ENCODE results near the gene LOXL3.

LOXL3 gene

DNA sequence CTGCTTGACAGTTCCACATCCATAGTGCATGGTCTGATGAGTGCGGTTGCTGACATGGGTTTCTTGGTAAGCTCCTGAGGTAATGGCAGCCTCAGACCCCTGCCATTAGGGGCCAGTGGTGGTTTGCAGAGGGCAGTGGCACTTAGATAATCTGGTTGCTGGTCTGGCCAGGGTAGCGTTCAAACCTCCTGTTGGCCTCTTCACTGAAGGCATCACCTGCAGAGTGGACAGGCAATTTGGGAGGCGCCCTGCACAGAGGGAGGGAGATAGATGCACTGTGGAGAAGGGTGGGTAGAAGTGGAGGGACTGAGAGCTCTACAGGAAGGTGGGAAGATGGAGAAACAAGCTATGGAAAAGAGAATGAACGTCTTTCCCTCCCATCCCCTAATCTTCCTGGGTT lies 20.3 kb downstream of the LOXL3 start:
- Histone ChIP-seq H3K4me1 (ENCODE audit: insufficient read depth, poor library complexity, severe bottlenecking) (peaks cover 7% of the 10 kb centered on the region), H3K27me3 (ENCODE audit: insufficient read depth, poor library complexity, severe bottlenecking) (no peaks in the 10 kb centered on the region), H3K27ac (ENCODE audit: poor library complexity, severe bottlenecking) (no peak overlapping the region), H3K4me3 (ENCODE audit: severe bottlenecking) (no peak overlapping the region), H3K36me3 (ENCODE audit: low read depth) (peaks cover 13% of the 10 kb centered on the region), H3K9me3 (ENCODE audit: severe bottlenecking) (no peaks in the 10 kb centered on the region)
- TF ChIP-seq, protein P1, sequence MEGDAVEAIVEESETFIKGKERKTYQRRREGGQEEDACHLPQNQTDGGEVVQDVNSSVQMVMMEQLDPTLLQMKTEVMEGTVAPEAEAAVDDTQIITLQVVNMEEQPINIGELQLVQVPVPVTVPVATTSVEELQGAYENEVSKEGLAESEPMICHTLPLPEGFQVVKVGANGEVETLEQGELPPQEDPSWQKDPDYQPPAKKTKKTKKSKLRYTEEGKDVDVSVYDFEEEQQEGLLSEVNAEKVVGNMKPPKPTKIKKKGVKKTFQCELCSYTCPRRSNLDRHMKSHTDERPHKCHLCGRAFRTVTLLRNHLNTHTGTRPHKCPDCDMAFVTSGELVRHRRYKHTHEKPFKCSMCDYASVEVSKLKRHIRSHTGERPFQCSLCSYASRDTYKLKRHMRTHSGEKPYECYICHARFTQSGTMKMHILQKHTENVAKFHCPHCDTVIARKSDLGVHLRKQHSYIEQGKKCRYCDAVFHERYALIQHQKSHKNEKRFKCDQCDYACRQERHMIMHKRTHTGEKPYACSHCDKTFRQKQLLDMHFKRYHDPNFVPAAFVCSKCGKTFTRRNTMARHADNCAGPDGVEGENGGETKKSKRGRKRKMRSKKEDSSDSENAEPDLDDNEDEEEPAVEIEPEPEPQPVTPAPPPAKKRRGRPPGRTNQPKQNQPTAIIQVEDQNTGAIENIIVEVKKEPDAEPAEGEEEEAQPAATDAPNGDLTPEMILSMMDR (IDR thresholded peaks at IDR 0.05; ENCODE audit: poor library complexity, severe bottlenecking): no peak
- ATAC-seq (ENCODE audit: low read depth) (no peak), DNase-seq (ENCODE audit: low spot score) (no peak)

DNA sequence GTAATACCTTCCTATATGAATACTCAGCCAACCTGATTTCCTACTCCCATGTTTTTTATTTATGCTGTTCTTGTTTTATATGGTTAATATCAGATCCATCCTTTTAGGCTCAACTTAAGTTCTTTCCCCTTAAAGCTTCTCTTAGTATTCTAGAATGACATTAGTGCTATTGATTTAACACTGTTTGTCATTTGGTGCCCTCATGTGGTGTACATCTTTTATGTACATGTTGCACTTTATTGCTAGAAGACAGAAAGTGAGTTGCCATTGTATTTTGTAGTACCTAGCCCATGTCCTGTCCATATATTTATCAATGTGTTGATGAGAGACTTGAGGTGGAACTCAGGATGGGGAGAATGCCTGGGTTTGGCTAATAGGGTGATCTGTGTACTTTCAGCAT lies 21.5 kb downstream of the LOXL3 start:
- Histone ChIP-seq H3K36me3 (ENCODE audit: low read depth) (peaks cover 26% of the 10 kb centered on the region), H3K4me3 (ENCODE audit: severe bottlenecking) (no peak overlapping the region), H3K9me3 (ENCODE audit: severe bottlenecking) (no peaks in the 10 kb centered on the region), H3K27ac (ENCODE audit: poor library complexity, severe bottlenecking) (no peak overlapping the region), H3K4me1 (ENCODE audit: insufficient read depth, poor library complexity, severe bottlenecking) (peaks cover 5% of the 10 kb centered on the region), H3K27me3 (ENCODE audit: insufficient read depth, poor library complexity, severe bottlenecking) (no peaks in the 10 kb centered on the region)
- no peak for ATAC-seq (ENCODE audit: low read depth)
- TF ChIP-seq, protein P1 (IDR thresholded peaks at IDR 0.05; ENCODE audit: poor library complexity, severe bottlenecking): peak; percentile 57
- no peak for DNase-seq (ENCODE audit: low spot score)

DNA sequence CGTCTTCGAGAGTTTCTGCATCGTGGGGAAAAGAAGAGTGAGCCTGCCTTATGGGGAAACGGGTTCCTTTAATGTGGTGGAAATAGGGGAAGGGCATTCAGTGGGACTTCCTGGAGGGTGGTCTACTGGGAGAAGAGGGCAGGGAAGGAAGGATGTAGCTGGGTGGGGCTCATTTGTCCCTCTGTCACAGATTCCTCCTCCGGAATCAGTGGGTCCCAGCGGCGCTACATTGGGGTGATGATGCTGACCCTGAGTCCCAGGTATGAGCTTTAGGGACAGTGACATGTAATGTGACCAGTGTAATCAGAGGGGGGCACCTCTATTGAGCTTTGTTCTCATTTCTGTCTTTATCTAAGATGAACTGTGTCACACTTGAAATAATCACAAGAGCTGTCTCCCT lies 22.1 kb downstream of the LOXL3 start:
- Histone ChIP-seq H3K4me3 (ENCODE audit: severe bottlenecking) (no peak overlapping the region), H3K27me3 (ENCODE audit: insufficient read depth, poor library complexity, severe bottlenecking) (no peaks in the 10 kb centered on the region), H3K9me3 (ENCODE audit: severe bottlenecking) (no peaks in the 10 kb centered on the region), H3K4me1 (ENCODE audit: insufficient read depth, poor library complexity, severe bottlenecking) (no peaks in the 10 kb centered on the region), H3K36me3 (ENCODE audit: low read depth) (peaks cover 31% of the 10 kb centered on the region), H3K27ac (ENCODE audit: poor library complexity, severe bottlenecking) (no peak overlapping the region)
- DNase-seq (ENCODE audit: low spot score) (no peak), ATAC-seq (ENCODE audit: low read depth) (no peak)
- TF ChIP-seq, protein P1 (IDR thresholded peaks at IDR 0.05; ENCODE audit: poor library complexity, severe bottlenecking): no peak

DNA sequence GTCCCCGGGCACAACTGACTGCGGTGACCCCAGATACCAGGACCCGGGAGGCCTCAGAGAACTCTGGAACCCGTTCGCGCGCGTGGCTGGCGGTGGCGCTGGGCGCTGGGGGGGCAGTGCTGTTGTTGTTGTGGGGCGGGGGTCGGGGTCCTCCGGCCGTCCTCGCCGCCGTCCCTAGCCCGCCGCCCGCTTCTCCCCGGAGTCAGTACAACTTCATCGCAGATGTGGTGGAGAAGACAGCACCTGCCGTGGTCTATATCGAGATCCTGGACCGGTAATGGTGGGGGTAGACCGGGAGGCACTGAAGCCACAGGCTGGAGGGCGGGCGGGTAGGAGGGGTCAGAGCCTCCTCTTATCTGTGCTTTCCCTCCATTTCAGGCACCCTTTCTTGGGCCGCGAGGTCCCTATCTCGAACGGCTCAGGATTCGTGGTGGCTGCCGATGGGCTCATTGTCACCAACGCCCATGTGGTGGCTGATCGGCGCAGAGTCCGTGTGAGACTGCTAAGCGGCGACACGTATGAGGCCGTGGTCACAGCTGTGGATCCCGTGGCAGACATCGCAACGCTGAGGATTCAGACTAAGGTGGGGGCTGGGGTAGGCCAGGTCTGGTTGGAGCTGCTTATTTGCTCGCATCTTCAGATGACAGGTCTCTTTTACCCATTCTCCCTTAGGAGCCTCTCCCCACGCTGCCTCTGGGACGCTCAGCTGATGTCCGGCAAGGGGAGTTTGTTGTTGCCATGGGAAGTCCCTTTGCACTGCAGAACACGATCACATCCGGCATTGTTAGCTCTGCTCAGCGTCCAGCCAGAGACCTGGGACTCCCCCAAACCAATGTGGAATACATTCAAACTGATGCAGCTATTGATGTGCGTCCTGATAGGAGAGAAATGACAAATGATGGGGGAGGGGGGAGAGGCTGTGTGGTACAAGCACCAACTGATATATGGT lies 23.2 kb downstream of the LOXL3 start:
- TF ChIP-seq, protein P1 (IDR thresholded peaks at IDR 0.05; ENCODE audit: poor library complexity, severe bottlenecking): no peak
- Histone ChIP-seq H3K9me3 (ENCODE audit: severe bottlenecking) (no peaks in the 10 kb centered on the region), H3K36me3 (ENCODE audit: low read depth) (peaks cover 42% of the 10 kb centered on the region), H3K4me3 (ENCODE audit: severe bottlenecking) (peak overlapping the region; percentile 87), H3K27ac (ENCODE audit: poor library complexity, severe bottlenecking) (peak overlapping the region; percentile 57), H3K27me3 (ENCODE audit: insufficient read depth, poor library complexity, severe bottlenecking) (no peaks in the 10 kb centered on the region), H3K4me1 (ENCODE audit: insufficient read depth, poor library complexity, severe bottlenecking) (peaks cover 2% of the 10 kb centered on the region)
- ATAC-seq (ENCODE audit: low read depth) (peak; percentile 6; the same call in 1 of the 3 replicates), DNase-seq (ENCODE audit: low spot score) (no peak)
